GM18520 (cell line): ENCODE results near the gene PHKB.
"Not testable (repeated sequence)": the region's sequence is repeated elsewhere in the genome, so short reads cannot be mapped to it uniquely, and the experiment has no call there.

ENCODE experiments used
- ATAC-seq: cut with Tn5 transposase; IDR thresholded peaks from one replicate; pipeline ENCODE4 v1.9.1; 2021; ENCODE audit not compliant: unreplicated experiment

Gene PHKB

GRCh38 chr16:47554587-47554986 is 93.5 kb downstream of the PHKB start:
- ATAC-seq, result not testable (repeated sequence)

- no peak for ATAC-seq
These were observed 100.2 kb downstream of the PHKB start for GRCh38 chr16:47561286-47561685.

- no peak for ATAC-seq
These were observed 101.2 kb downstream of the PHKB start for GRCh38 chr16:47562366-47562765.

GRCh38 chr16:47565454-47565853 is 104.3 kb downstream of the PHKB start:
- no peak for ATAC-seq

GRCh38 chr16:47567321-47567720 is 106.2 kb downstream of the PHKB start:
- ATAC-seq, result no peak

GRCh38 chr16:47568351-47568750 is 107.2 kb downstream of the PHKB start:
- ATAC-seq, result no peak

GRCh38 chr16:47571049-47571448 is 109.9 kb downstream of the PHKB start:
- no peak for ATAC-seq

- no peak for ATAC-seq
These were observed 110.6 kb downstream of the PHKB start for GRCh38 chr16:47571711-47572110.

GRCh38 chr16:47574091-47575054 is 113.2 kb downstream of the PHKB start:
- ATAC-seq, result peak; percentile 64

- ATAC-seq, result no peak
These were observed 115.9 kb downstream of the PHKB start for GRCh38 chr16:47577029-47577428.

- ATAC-seq, result no peak
These were observed 116.9 kb downstream of the PHKB start for GRCh38 chr16:47578033-47578432.

GRCh38 chr16:47578573-47578972 is 117.4 kb downstream of the PHKB start:
- ATAC-seq, result no peak

GRCh38 chr16:47581114-47581513 is 120.0 kb downstream of the PHKB start:
- no peak for ATAC-seq

GRCh38 chr16:47584464-47585225 is 123.5 kb downstream of the PHKB start:
- ATAC-seq, result no peak

- ATAC-seq, result no peak
These were observed 125.0 kb downstream of the PHKB start for GRCh38 chr16:47586121-47586520.

GRCh38 chr16:47590472-47590871 is 129.3 kb downstream of the PHKB start:
- ATAC-seq, result no peak

GRCh38 chr16:47592232-47592631 is 131.1 kb downstream of the PHKB start:
- no peak for ATAC-seq

GRCh38 chr16:47599512-47599911 is 138.4 kb downstream of the PHKB start:
- peak; percentile 74 for ATAC-seq

GRCh38 chr16:47600376-47600775 is 139.2 kb downstream of the PHKB start:
- no peak for ATAC-seq

- ATAC-seq, result no peak
These were observed 143.2 kb downstream of the PHKB start for GRCh38 chr16:47604306-47604705.

- no peak for ATAC-seq
These were observed 149.9 kb downstream of the PHKB start for GRCh38 chr16:47611042-47611441.
